SK-N-SH (cell line): ENCODE data around the gene NF2. TPM values are rescaled to one million over a fixed set of nuclear protein-coding genes. Genes with fewer than 3 reads are reported as not detected.

ENCODE experiments used
- CTCF ChIA-PET: fragments of 300-600, 350-600 bp; formaldehyde crosslinking; extraction: SDS; loops from one replicate; lab custom pipeline; 2021; lab: Yijun Ruan, JAX
- POLR2A ChIA-PET: fragments of 350-600 bp; sonication (Branson Sonifier 250); formaldehyde crosslinking; extraction: SDS; loops from one replicate; lab custom pipeline; 2020; ENCODE audit warnings: antibody characterized with exemption, inconsistent platforms; lab: Yijun Ruan, JAX
- DNase-seq: peaks from one replicate; pipeline ENCODE4 v3.0.0; 2012
- H2AFZ ChIP-seq: fragments of 200-600 bp; sonication (generic); 2 replicates; pipeline ENCODE4 v1.8.1; 2016; ENCODE audit warnings: antibody characterized with exemption, mild to moderate bottlenecking, low read depth
- H3F3A ChIP-seq: fragments of 200-600 bp; sonication (generic); replicated peaks from 2 replicates; pipeline ENCODE3; 2016; ENCODE audit warnings: antibody characterized with exemption, mild to moderate bottlenecking; ENCODE audit not compliant: insufficient read depth
- H3K27ac ChIP-seq, 2 experiments: fragments of 200-500 bp in 1 of 2; fragments of 200-600 bp in 1 of 2; sonication (Bioruptor generic) in 1 of 2; sonication (generic), shearing (Covaris generic) in 1 of 2; 2 replicates each; pipeline versions ENCODE4 v1.5.1 to v1.6.1; 2014 to 2016; ENCODE audit warnings: low read depth in 2 of 2, inconsistent platforms in 1 of 2, low read length in 1 of 2, mild to moderate bottlenecking in 1 of 2, mixed read lengths in 1 of 2
- H3K27me3 ChIP-seq: fragments of 200-600 bp; sonication (generic), shearing (Covaris generic); 2 replicates; pipeline ENCODE4 v1.6.1; 2016; ENCODE audit warnings: mixed run types; ENCODE audit not compliant: insufficient read depth
- H3K36me3 ChIP-seq, 2 experiments: fragments of 200-500 bp in 1 of 2; fragments of 200-600 bp in 1 of 2; sonication (Bioruptor generic) in 1 of 2; sonication (generic) in 1 of 2; replicated peaks in 1 of 2; 2 replicates each; pipeline versions ENCODE3 to v1.5.1; 2014 to 2016; ENCODE audit warnings: low read length in 1 of 2, mild to moderate bottlenecking in 1 of 2; ENCODE audit not compliant: insufficient read depth in 2 of 2, control insufficient read depth in 1 of 2
- H3K4me1 ChIP-seq, 2 experiments: fragments of 200-500 bp in 1 of 2; fragments of 200-600 bp in 1 of 2; sonication (Bioruptor generic) in 1 of 2; sonication (generic), shearing (Covaris generic) in 1 of 2; 2 replicates each; pipeline versions ENCODE4 v1.5.1 to v1.6.1; 2014 to 2016; ENCODE audit warnings: low read depth in 1 of 2, low read length in 1 of 2, mixed run types in 1 of 2; ENCODE audit not compliant: insufficient read depth in 2 of 2, control insufficient read depth in 1 of 2
- H3K4me2 ChIP-seq: fragments of 200-600 bp; sonication (generic), shearing (Covaris generic); 2 replicates; pipeline ENCODE4 v1.6.1; 2017; ENCODE audit warnings: mixed run types
- H3K4me3 ChIP-seq, 2 experiments: fragments of 200-500 bp in 1 of 2; fragments of 200-600 bp in 1 of 2; sonication (Bioruptor generic) in 1 of 2; sonication (generic), shearing (Covaris generic) in 1 of 2; 2 replicates each; pipeline versions ENCODE4 v1.5.1 to v1.8.1; 2014 to 2016; ENCODE audit warnings: low read depth in 2 of 2, inconsistent platforms in 1 of 2, low read length in 1 of 2, mild to moderate bottlenecking in 1 of 2, mixed read lengths in 1 of 2, moderate library complexity in 1 of 2
- H3K79me2 ChIP-seq: fragments of 200-600 bp; sonication (generic); 2 replicates; pipeline ENCODE4 v1.8.1; 2017; ENCODE audit warnings: mild to moderate bottlenecking; ENCODE audit not compliant: insufficient read depth
- H3K9ac ChIP-seq: fragments of 200-600 bp; sonication (generic); 2 replicates; pipeline ENCODE4 v1.6.1; 2017; ENCODE audit warnings: mixed run types
- H3K9me2 ChIP-seq: fragments of 200-600 bp; sonication (generic); 2 replicates; pipeline ENCODE4 v1.6.1; 2017; ENCODE audit warnings: mixed run types
- H3K9me3 ChIP-seq: fragments of 200-600 bp; sonication (generic); 2 replicates; pipeline ENCODE4 v1.6.1; 2017; ENCODE audit warnings: mixed run types, mild to moderate bottlenecking, moderate library complexity
- H4K20me1 ChIP-seq: fragments of 200-600 bp; sonication (generic); 2 replicates; pipeline ENCODE4 v1.6.1; 2017; ENCODE audit warnings: mild to moderate bottlenecking, mixed run types; ENCODE audit not compliant: insufficient read depth
- EP300 ChIP-seq, 2 experiments: IDR thresholded peaks; 2 replicates each; pipeline versions ENCODE4 v1.4.0 to v1.6.1; 2012; ENCODE audit warnings: borderline replicate concordance in 1 of 2, low read depth in 1 of 2, low read length in 1 of 2
- EZH2phosphoT487 ChIP-seq: fragments of 200-600 bp; sonication (generic); IDR thresholded peaks from 2 replicates; pipeline ENCODE4 v1.6.1; 2017; ENCODE audit warnings: low read depth, mixed run types, mild to moderate bottlenecking, antibody characterized with exemption, moderate library complexity, borderline replicate concordance
- FOXJ3 ChIP-seq: sonication (generic); formaldehyde crosslinking; IDR thresholded peaks from 2 replicates; pipeline ENCODE4 v1.5.1; 2020; ENCODE audit warnings: mild to moderate bottlenecking, missing genetic modification reagents
- GABPA ChIP-seq: IDR thresholded peaks from 2 replicates; pipeline ENCODE4 v1.4.0; 2012; ENCODE audit warnings: low read depth, mild to moderate bottlenecking
- JUND ChIP-seq: IDR thresholded peaks from 2 replicates; pipeline ENCODE4 v1.4.0; 2012
- MXI1 ChIP-seq: IDR thresholded peaks from 2 replicates; pipeline ENCODE4 v1.6.1; 2012; ENCODE audit warnings: mild to moderate bottlenecking, low read depth, low read length, improper control_type of control experiment
- NFIC ChIP-seq: IDR thresholded peaks from 2 replicates; pipeline ENCODE4 v1.4.0; 2012; ENCODE audit warnings: borderline replicate concordance
- RCOR1 ChIP-seq: fragments of 150-350 bp; IDR thresholded peaks from 2 replicates; pipeline ENCODE4 v1.6.1; 2017; ENCODE audit warnings: antibody characterized with exemption, low read length
- RFX5 ChIP-seq: IDR thresholded peaks from 2 replicates; pipeline ENCODE4 v1.6.1; 2012; ENCODE audit warnings: mild to moderate bottlenecking, improper control_type of control experiment, low read length
- SIN3A ChIP-seq: IDR thresholded peaks from 2 replicates; pipeline ENCODE4 v1.6.1; 2012; ENCODE audit warnings: low read depth, mild to moderate bottlenecking, low read length, moderate library complexity, borderline replicate concordance
- TAF1 ChIP-seq: IDR thresholded peaks from 2 replicates; pipeline ENCODE4 v1.6.1; 2012; ENCODE audit warnings: low read depth, mild to moderate bottlenecking, low read length, moderate library complexity, borderline replicate concordance
- TCF12 ChIP-seq: IDR thresholded peaks from 2 replicates; pipeline ENCODE4 v1.4.0; 2012
- TEAD4 ChIP-seq: IDR thresholded peaks from 2 replicates; pipeline ENCODE4 v1.4.0; 2012; ENCODE audit warnings: mild to moderate bottlenecking, borderline replicate concordance; ENCODE audit not compliant: insufficient read depth
- YY1 ChIP-seq: IDR thresholded peaks from 2 replicates; pipeline ENCODE4 v1.4.0; 2012; ENCODE audit warnings: low read depth, mild to moderate bottlenecking
- WGBS: methylation state at CpG from one replicate; pipeline ENCODE4 v1.1.6; 2017; ENCODE audit warnings: low lambda C conversion rate; 5-methylcytosine and 5-hydroxymethylcytosine counted together
- polyA plus RNA-seq, 3 experiments: library from polyadenylated mRNA; depleted of rRNA; stranded (reverse); fragments of >200 nt; gene quantifications; 2 replicates each; pipeline ENCODE4 v1.2.3, GENCODE V29; 2012
- TF ChIP-seq, protein P1 (sequence below): fragments of 150-350 bp; IDR thresholded peaks from 2 replicates; pipeline ENCODE4 v1.6.1; 2017; ENCODE audit warnings: antibody characterized with exemption, low read length, low read depth, borderline replicate concordance
- TF ChIP-seq, protein P2 (sequence below): IDR thresholded peaks from 2 replicates; pipeline ENCODE4 v1.4.0; 2012; ENCODE audit warnings: low read depth

NF2 gene
- polyA plus RNA-seq, 1 of the 3 experiments (the other 2 are of a cell fraction), result 44.1 TPM

DNA sequence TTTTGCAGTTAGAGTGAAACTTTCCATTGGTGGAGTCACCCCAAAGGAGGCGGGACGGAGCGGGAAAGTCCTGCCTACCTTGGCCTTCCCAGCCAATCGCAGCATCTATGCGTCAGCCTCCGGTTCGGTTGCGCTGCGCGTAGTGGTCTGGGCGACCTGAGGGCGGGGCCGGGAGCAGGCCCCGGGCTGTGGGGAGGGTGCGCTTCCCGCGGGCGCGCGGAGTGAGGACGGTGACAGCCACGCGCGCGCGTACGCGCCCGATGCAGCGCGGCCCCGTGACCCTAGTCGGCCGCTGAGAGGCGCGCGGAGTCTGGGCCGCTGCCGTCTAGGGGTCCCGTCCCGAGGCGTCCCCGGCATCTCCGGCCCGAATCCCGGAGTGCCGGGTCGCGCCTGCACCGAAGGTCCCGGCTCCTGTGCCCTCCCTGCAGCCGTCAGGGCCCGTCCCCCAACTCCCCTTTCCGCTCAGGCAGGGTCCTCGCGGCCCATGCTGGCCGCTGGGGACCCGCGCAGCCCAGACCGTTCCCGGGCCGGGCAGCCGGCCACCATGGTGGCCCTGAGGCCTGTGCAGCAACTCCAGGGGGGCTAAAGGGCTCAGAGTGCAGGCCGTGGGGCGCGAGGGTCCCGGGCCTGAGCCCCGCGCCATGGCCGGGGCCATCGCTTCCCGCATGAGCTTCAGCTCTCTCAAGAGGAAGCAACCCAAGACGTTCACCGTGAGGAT lies at the start of gene NF2 (continued):
- 0 out of 2 replicates have a peak, but pooled peaks have one; percentile 12 for TF ChIP-seq JUND
- TF ChIP-seq SIN3A, result peak; percentile 67; the same call in 1 of the 2 replicates
- TF ChIP-seq RCOR1, result no peak
- TF ChIP-seq TAF1, result peak; percentile 56
- no peak for TF ChIP-seq FOXJ3
- no peak for TF ChIP-seq EZH2phosphoT487
- TF ChIP-seq TCF12, result no peak
- peak; percentile 70 for TF ChIP-seq GABPA
- peak in 1 of 2 experiments; percentile 25; a peak in 1 of 4 replicates for TF ChIP-seq EP300 (IDR thresholded peaks at IDR 0.05; ENCODE audit: borderline replicate concordance in 1 of 2, low read depth in 1 of 2, low read length in 1 of 2)
- TF ChIP-seq, protein P1, sequence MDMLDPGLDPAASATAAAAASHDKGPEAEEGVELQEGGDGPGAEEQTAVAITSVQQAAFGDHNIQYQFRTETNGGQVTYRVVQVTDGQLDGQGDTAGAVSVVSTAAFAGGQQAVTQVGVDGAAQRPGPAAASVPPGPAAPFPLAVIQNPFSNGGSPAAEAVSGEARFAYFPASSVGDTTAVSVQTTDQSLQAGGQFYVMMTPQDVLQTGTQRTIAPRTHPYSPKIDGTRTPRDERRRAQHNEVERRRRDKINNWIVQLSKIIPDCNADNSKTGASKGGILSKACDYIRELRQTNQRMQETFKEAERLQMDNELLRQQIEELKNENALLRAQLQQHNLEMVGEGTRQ, result no peak
- TF ChIP-seq NFIC, result no peak
- no peak for TF ChIP-seq TEAD4

DNA sequence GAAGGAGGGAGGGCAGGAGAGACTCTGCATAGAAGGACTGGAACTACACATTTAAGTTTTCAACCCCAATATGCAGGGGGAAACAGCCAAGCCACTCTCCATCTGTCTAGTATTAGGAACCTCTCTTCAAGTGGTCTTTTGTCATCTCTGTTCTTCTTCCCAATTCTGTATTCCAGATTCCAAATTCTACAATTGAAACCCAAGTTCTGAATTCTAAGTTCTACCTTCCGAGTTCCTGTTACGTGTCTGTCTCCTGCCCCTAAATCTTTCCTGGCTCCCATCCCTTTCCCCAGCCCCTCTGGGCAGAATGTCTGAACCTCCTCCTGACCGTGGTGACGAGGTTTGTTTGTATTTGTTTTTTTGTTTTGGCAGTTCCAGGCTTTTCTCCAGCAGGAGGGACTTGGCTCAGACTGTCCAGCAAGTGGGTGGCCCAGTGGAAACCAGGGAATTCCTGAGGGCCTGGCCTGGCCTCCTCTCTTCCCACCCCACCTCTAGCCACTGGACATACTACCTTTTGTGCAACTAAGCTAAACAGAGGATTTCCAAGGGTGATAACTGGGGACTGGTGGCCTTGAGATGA lies 48.3 kb upstream of the NF2 start:
- Histone ChIP-seq H3K9me3 (no peaks in the 10 kb centered on the region), H3K9me2 (no peaks in the 10 kb centered on the region), H3K4me1 (peaks cover 6 to 10% of the 10 kb centered on the region in 2 experiments; a peak in 3 of 4 replicates), H2AFZ (no peak overlapping the region), H3K4me2 (no peak overlapping the region), H3K36me3 (peaks cover 26% of the 10 kb centered on the region in 2 experiments), H3K9ac (no peak overlapping the region), H3K27me3 (no peaks in the 10 kb centered on the region), H3K79me2 (peaks cover 33% of the 10 kb centered on the region), H3F3A (peaks cover 20% of the 10 kb centered on the region), H4K20me1 (no peaks in the 10 kb centered on the region), H3K27ac (no peak overlapping the region; a peak in 1 of 4 replicates), H3K4me3 (no peak overlapping the region)
- DNase-seq, result no peak
- CTCF ChIA-PET, result interaction anchor here (0.8 to 2.8 kb wide), 2 partner anchors 11 to 12 kb away, joined by 3 to 13 read pairs; no protein-coding TSS in a partner anchor
- POLR2A ChIA-PET, result interaction anchor here (0.8 to 2.6 kb wide), 3 partner anchors 11 to 75 kb away, joined by 3 to 18 read pairs (median 13); partner anchors contain the start of gene NEFH
- TF ChIP-seq RFX5, result no peak
- TF ChIP-seq, protein P2, sequence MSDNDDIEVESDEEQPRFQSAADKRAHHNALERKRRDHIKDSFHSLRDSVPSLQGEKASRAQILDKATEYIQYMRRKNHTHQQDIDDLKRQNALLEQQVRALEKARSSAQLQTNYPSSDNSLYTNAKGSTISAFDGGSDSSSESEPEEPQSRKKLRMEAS, result no peak
- TF ChIP-seq JUND, result no peak
- TF ChIP-seq TCF12, result no peak
- TF ChIP-seq YY1, result no peak
- TF ChIP-seq MXI1, result no peak
- TF ChIP-seq, protein P1, result no peak
- WGBS, result 95% methylated on average over 4 of the region's 4 CpGs
